ENCODE measurements around the gene VAV3. TPM values are rescaled to one million over a fixed set of nuclear protein-coding genes. Genes with fewer than 3 reads are reported as not detected.
"Not testable (repeated sequence)": the region's sequence is repeated elsewhere in the genome, so short reads cannot be mapped to it uniquely, and the experiment has no call there.

Gene VAV3
- total and polyA plus RNA-seq, 2 of the 8 experiments (the other 6 are each of a cell fraction or from before 2014, with no cell fraction given): 2.9 to 7.9 TPM

- H4K5ac ChIP-seq (ENCODE audit: insufficient read length, low read depth, low read length); H4K20me1 ChIP-seq (replicated peaks in 1 of 2; ENCODE audit: control insufficient read depth in 1 of 2, insufficient read depth in 2 of 2, low read length in 2 of 2); H2AK5ac ChIP-seq (ENCODE audit: low read depth, low read length); H3K79me2 ChIP-seq (ENCODE audit: control insufficient read depth in 1 of 2, insufficient read depth in 2 of 2, low read length in 2 of 2); H4K91ac ChIP-seq (replicated peaks; ENCODE audit: insufficient read length, low read length); H3K27ac ChIP-seq (ENCODE audit: low read depth, low read length); H3K23ac ChIP-seq (ENCODE audit: insufficient read length); H2AFZ ChIP-seq (ENCODE audit: low read length); H3K4me2 ChIP-seq (ENCODE audit: insufficient read depth in 1 of 2, low read depth in 2 of 2, low read length in 2 of 2); H2BK12ac ChIP-seq (ENCODE audit: low read depth, low read length); H2BK20ac ChIP-seq (ENCODE audit: low read length); FAIRE-seq; H3K4me1 ChIP-seq (replicated peaks in 1 of 4; ENCODE audit: control insufficient read depth in 3 of 4, insufficient read depth in 4 of 4, low read length in 3 of 4); H3K56ac ChIP-seq (replicated peaks; ENCODE audit: insufficient read length, low read depth, low read length); H3K27me3 ChIP-seq (replicated peaks in 1 of 4; ENCODE audit: control insufficient read depth in 3 of 4, extremely low read depth in 1 of 4, insufficient read depth in 3 of 4, low read length in 3 of 4); H3K9ac ChIP-seq (replicated peaks in 1 of 4; ENCODE audit: extremely low read depth in 1 of 4, low read depth in 3 of 4, low read length in 3 of 4); H2BK15ac ChIP-seq (ENCODE audit: low read length); DNase-seq (ENCODE audit: low read depth in 1 of 2, low spot score in 2 of 2); H3K36me3 ChIP-seq (ENCODE audit: control insufficient read depth in 2 of 4, insufficient read depth in 4 of 4, low read length in 3 of 4); H2BK120ac ChIP-seq (replicated peaks; ENCODE audit: low read depth, low read length); POLR2A ChIA-PET (ENCODE audit: partially characterized antibody); H2BK5ac ChIP-seq (ENCODE audit: low read depth, low read length); H3K14ac ChIP-seq (ENCODE audit: insufficient read length); H3K79me1 ChIP-seq (ENCODE audit: low read depth, low read length); H3K18ac ChIP-seq (ENCODE audit: extremely low read depth, low read length); H3K23me2 ChIP-seq (ENCODE audit: low read depth, low read length); H4K8ac ChIP-seq (ENCODE audit: extremely low read depth, insufficient read depth, low read length); H3K4ac ChIP-seq (replicated peaks; ENCODE audit: insufficient read length, low read depth, low read length); H3K9me3 ChIP-seq (ENCODE audit: insufficient read depth in 2 of 2, low read depth in 1 of 2, low read length in 1 of 2); H3K4me3 ChIP-seq (ENCODE audit: extremely low read depth in 1 of 4, insufficient read depth in 2 of 4, low read depth in 3 of 4, low read length in 4 of 4): not testable (repeated sequence)
- 98% methylated on average over 2 of the region's 2 CpGs; no CpG with 5 or more reads in 1 of the 2 experiments for WGBS, 2 experiments (ENCODE audit: extremely low coverage in 1 of 2, insufficient coverage in 1 of 2, insufficient read length in 1 of 2, insufficient replicate concordance in 2 of 2, low coverage in 1 of 2, low lambda C conversion rate in 2 of 2, missing lambda C conversion rate in 1 of 2)
- CTCF ChIA-PET (ENCODE audit: partially characterized antibody): interaction anchor here (0.6 kb wide), 1 partner anchor 582 kb away, joined by 3 read pairs; no protein-coding TSS in a partner anchor
Measured at GRCh38 chr1:107893350-107893749, 71.6 kb downstream of the VAV3 start.
